Ishikawa (cell line): ENCODE measurements around the gene ZNF2.

Experiments
- CEBPB ChIP-seq: IDR thresholded peaks from 2 replicates; pipeline ENCODE4 v1.6.1; 2012
- CREB1 ChIP-seq: IDR thresholded peaks from 2 replicates; pipeline ENCODE4 v1.6.1; 2012; ENCODE audit warnings: low read depth
- EP300 ChIP-seq: IDR thresholded peaks from 2 replicates; pipeline ENCODE4 v1.6.1; 2012; ENCODE audit warnings: borderline replicate concordance
- FOXM1 ChIP-seq: IDR thresholded peaks from 2 replicates; pipeline ENCODE4 v1.6.1; 2012; ENCODE audit warnings: low read depth, borderline replicate concordance
- NFIC ChIP-seq: IDR thresholded peaks from 2 replicates; pipeline ENCODE4 v1.6.1; 2012
- RAD21 ChIP-seq: IDR thresholded peaks from 2 replicates; pipeline ENCODE4 v1.6.1; 2012; ENCODE audit warnings: low read depth
- REST ChIP-seq: IDR thresholded peaks from 2 replicates; pipeline ENCODE4 v1.6.1; 2012; ENCODE audit warnings: low read depth, mild to moderate bottlenecking
- TAF1 ChIP-seq: IDR thresholded peaks from 2 replicates; pipeline ENCODE4 v1.6.1; 2012; ENCODE audit warnings: low read depth, mild to moderate bottlenecking
- TCF12 ChIP-seq: IDR thresholded peaks from 2 replicates; pipeline ENCODE4 v1.6.1; 2012; ENCODE audit warnings: low read depth
- USF1 ChIP-seq: IDR thresholded peaks from 2 replicates; pipeline ENCODE4 v1.6.1; 2012
- YY1 ChIP-seq: IDR thresholded peaks from 2 replicates; pipeline ENCODE4 v1.6.1; 2012; ENCODE audit warnings: low read depth
- ZBTB7A ChIP-seq: IDR thresholded peaks from 2 replicates; pipeline ENCODE4 v1.6.1; 2012; ENCODE audit warnings: low read depth
- TF ChIP-seq, protein P1 (sequence below): IDR thresholded peaks from 2 replicates; pipeline ENCODE4 v1.6.1; 2012

DNA sequence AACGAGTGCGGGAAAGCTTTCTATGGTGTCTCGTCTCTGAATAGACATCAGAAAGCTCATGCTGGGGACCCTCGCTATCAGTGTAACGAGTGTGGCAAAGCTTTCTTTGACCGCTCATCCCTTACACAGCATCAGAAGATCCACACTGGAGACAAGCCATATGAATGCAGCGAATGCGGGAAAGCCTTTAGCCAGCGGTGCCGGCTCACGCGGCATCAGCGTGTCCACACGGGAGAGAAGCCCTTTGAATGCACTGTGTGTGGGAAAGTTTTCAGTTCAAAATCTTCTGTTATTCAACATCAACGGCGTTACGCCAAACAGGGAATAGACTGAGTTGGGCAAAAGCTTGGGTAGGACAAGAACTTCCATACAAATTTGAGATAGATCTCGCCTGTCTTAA is 16.2 kb downstream of the ZNF2 start:
- no peak for TF ChIP-seq EP300
- TF ChIP-seq RAD21: no peak
- no peak for TF ChIP-seq ZBTB7A
- TF ChIP-seq, protein P1, sequence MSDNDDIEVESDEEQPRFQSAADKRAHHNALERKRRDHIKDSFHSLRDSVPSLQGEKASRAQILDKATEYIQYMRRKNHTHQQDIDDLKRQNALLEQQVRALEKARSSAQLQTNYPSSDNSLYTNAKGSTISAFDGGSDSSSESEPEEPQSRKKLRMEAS: no peak
- no peak for TF ChIP-seq TCF12
- no peak for TF ChIP-seq CEBPB
- TF ChIP-seq TAF1: no peak
- TF ChIP-seq YY1: no peak
- no peak for TF ChIP-seq CREB1
- TF ChIP-seq NFIC: no peak
- no peak for TF ChIP-seq REST
- TF ChIP-seq USF1: no peak
- TF ChIP-seq FOXM1: no peak
